Thoracic aorta (tissue), 2 donors: ENCODE results near the gene CKS1B. TPM values are rescaled to one million over a fixed set of nuclear protein-coding genes. Genes with fewer than 3 reads are reported as not detected.

Source experiments
- ATAC-seq: fragments of 150-250 bp; one replicate; pipeline ENCODE4 v1.8.0; 2017; ENCODE audit warnings: low read depth; ENCODE audit not compliant: insufficient number of reproducible peaks, low FRiP score
- DNase-seq: peaks from one replicate; pipeline ENCODE4 v3.0.0-alpha.2; 2020; ENCODE audit warnings: low spot score
- H3K27ac ChIP-seq, 2 donors: fragments of 200-600 bp; sonication (generic); 1 replicate in 1 of 2; 2 replicates in 1 of 2; pipeline ENCODE4 v1.5.1; 2016; ENCODE audit warnings: mild to moderate bottlenecking in 2 of 2, moderate library complexity in 2 of 2
- H3K27me3 ChIP-seq: fragments of 200-600 bp; sonication (generic); replicated peaks from 2 replicates; pipeline ENCODE4 v1.6.0; 2016; ENCODE audit warnings: mild to moderate bottlenecking; ENCODE audit not compliant: insufficient read depth
- H3K36me3 ChIP-seq: fragments of 200-600 bp; sonication (generic); one replicate; pipeline ENCODE4 v1.5.1; 2016
- H3K4me1 ChIP-seq, 2 donors: fragments of 200-600 bp; sonication (generic); 1 replicate in 1 of 2; 2 replicates in 1 of 2; pipeline versions ENCODE4 v1.5.1 to v1.6.0; 2016; ENCODE audit warnings: low read depth in 2 of 2, mild to moderate bottlenecking in 1 of 2; ENCODE audit not compliant: control insufficient read depth in 1 of 2
- H3K4me3 ChIP-seq: fragments of 200-600 bp; sonication (generic); 2 replicates; pipeline ENCODE4 v1.5.1; 2016; ENCODE audit warnings: mild to moderate bottlenecking
- H3K9me3 ChIP-seq: fragments of 200-600 bp; sonication (generic); 2 replicates; pipeline ENCODE4 v1.5.1; 2016
- total RNA-seq, 2 donors: library from RNA; depleted of rRNA; stranded (reverse); fragments of >200 nt; gene quantifications; one replicate each; pipeline versions ENCODE4 v1.1.0 to v1.2.3, GENCODE V29; 2016
- TF ChIP-seq, protein P1 (sequence below): fragments of 200-600 bp; sonication (generic); IDR thresholded peaks from one replicate; pipeline ENCODE4 v1.5.1; 2019; ENCODE audit warnings: antibody characterized with exemption

CKS1B gene
- total RNA-seq, 2 donors from 2014 or later: 13.5 to 23.7 TPM

DNA sequence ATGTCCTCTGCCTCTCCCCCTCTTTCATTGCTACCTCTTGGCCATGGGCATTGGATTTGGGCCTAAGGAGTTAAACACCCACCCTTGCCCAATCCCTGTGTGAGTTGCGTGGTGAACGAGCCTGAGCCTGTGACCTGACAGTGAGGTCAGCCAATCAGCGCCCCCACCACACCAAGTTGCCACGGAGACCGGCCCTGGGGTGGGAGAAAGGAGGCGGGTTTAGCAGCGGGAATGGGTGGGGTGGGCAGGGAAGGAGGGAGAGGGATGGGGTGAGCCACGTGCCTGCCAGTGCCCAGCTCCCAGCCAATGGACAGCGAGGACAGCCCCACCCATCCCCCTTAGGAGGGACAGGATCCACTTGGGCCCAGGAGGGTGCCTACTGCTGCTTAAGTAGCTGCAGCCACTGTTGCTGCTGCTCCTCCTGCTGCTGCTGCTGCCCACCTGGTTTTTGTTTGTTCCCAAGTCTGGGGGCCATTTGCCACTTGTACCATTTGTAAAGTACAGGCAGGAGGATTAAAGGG, 37.6 kb downstream of the CKS1B start:
- no peaks in the 10 kb centered on the region for H3K27me3 ChIP-seq
- TF ChIP-seq, protein P1, sequence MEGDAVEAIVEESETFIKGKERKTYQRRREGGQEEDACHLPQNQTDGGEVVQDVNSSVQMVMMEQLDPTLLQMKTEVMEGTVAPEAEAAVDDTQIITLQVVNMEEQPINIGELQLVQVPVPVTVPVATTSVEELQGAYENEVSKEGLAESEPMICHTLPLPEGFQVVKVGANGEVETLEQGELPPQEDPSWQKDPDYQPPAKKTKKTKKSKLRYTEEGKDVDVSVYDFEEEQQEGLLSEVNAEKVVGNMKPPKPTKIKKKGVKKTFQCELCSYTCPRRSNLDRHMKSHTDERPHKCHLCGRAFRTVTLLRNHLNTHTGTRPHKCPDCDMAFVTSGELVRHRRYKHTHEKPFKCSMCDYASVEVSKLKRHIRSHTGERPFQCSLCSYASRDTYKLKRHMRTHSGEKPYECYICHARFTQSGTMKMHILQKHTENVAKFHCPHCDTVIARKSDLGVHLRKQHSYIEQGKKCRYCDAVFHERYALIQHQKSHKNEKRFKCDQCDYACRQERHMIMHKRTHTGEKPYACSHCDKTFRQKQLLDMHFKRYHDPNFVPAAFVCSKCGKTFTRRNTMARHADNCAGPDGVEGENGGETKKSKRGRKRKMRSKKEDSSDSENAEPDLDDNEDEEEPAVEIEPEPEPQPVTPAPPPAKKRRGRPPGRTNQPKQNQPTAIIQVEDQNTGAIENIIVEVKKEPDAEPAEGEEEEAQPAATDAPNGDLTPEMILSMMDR: no peak
- peaks cover 3% of the 10 kb centered on the region for H3K36me3 ChIP-seq
- peaks cover 36 to 43% of the 10 kb centered on the region in 2 donors for H3K4me1 ChIP-seq
- DNase-seq (peak; percentile 46), ATAC-seq (no peak)
- H3K27ac ChIP-seq: peak overlapping the region in 1 of 2 donors; percentile 49
- no peaks in the 10 kb centered on the region for H3K9me3 ChIP-seq
- no peak overlapping the region for H3K4me3 ChIP-seq

DNA sequence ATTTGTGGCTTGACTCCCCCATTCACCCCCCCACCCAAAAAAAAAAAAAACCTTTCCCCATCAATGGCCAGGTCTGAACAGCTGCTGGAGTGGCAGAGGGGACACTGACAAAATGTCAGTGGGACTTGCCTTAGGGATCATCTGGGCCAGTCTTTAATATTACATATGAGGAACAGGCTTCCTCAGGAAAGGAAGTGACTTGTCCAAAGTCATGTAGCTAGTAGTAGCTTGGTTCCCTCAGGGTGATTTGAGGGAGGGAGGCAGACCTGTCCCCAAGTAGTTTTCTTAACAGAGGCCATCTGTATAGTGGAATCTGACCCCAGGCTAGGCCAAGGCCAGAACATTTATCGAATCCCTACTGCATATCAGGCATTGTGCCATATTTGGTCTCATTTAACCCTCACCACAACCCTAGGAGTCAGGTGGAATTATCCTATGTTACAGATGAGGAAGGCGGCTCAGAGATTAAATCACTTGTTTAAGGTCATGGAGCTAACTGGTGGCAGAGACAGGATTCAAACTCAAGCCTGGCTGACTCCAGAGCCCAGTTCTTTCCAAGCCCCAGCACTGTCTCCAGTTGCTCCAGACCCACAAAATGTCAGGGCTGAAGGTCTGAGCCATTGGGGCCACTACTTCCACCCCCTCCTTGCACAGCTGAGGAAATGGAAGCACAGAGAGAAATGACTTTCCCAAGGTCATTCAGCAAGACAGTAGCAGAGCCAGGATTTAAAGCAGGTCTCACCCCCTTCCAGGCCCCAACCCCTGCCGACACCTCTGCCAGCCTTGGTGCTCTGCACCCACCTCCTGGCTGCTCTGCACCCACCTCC, 38.5 kb downstream of the CKS1B start:
- H3K27ac ChIP-seq: peak overlapping the region in 1 of 2 donors; percentile 49
- H3K4me3 ChIP-seq: no peak overlapping the region
- DNase-seq: no peak
- no peak for ATAC-seq
- TF ChIP-seq, protein P1: no peak
- H3K27me3 ChIP-seq: no peaks in the 10 kb centered on the region
- no peaks in the 10 kb centered on the region for H3K9me3 ChIP-seq
- peaks cover 3% of the 10 kb centered on the region for H3K36me3 ChIP-seq
- peaks cover 31 to 40% of the 10 kb centered on the region in 2 donors for H3K4me1 ChIP-seq

DNA sequence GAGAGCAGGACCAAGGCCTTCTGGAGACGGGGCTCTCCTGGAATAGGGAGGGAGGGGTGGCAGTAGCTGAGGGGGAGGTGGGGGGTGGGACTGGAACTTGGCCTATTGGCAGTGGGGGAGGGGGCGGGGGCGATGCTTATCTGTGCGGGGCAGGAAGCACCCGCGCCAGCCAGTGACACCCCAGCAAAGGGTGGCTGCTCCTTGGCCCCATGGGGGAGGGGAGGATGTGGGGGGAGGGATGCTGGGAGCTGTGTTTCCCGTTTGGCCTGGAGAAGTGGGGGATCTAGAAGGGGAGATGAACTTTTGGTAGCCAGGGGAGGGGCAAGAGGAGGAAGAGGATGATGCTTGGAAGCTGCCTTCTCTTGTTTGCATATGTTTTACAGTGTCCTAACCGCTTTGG, 39.2 kb downstream of the CKS1B start:
- H3K27ac ChIP-seq: no peak overlapping the region

DNA sequence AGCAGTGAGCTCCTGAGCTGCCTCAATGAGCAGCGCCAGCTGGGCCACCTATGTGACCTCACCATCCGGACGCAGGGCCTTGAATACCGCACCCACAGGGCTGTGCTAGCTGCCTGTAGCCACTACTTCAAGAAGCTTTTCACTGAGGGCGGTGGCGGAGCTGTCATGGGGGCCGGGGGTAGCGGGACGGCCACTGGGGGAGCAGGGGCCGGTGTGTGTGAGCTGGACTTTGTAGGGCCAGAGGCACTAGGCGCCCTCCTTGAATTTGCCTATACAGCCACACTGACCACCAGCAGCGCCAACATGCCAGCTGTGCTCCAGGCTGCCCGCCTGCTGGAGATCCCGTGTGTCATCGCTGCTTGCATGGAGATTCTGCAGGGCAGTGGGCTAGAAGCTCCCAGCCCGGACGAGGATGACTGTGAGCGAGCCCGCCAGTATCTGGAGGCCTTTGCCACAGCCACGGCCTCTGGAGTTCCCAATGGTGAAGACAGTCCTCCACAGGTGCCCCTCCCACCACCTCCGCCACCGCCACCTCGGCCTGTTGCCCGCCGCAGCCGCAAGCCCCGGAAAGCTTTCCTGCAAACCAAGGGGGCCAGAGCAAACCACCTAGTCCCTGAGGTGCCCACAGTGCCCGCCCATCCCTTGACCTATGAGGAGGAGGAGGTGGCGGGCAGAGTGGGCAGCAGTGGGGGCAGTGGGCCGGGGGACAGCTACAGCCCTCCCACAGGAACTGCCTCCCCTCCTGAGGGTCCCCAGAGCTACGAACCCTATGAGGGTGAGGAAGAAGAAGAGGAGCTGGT, 40.4 kb downstream of the CKS1B start:
- TF ChIP-seq, protein P1: no peak
- ATAC-seq (no peak), DNase-seq (no peak)
- no peak overlapping the region for H3K27ac ChIP-seq
- H3K4me1 ChIP-seq: peaks cover 27 to 33% of the 10 kb centered on the region in 2 donors
- H3K4me3 ChIP-seq: no peak overlapping the region
- H3K27me3 ChIP-seq: no peaks in the 10 kb centered on the region
- no peaks in the 10 kb centered on the region for H3K9me3 ChIP-seq
- no peaks in the 10 kb centered on the region for H3K36me3 ChIP-seq

More for the DNA sequence above, 39.2 kb downstream of the CKS1B start:
- ATAC-seq (no peak), DNase-seq (no peak)
- Histone ChIP-seq H3K4me1 (peaks cover 27 to 36% of the 10 kb centered on the region in 2 donors), H3K9me3 (no peaks in the 10 kb centered on the region), H3K36me3 (peaks cover 3% of the 10 kb centered on the region), H3K27me3 (no peaks in the 10 kb centered on the region), H3K4me3 (no peak overlapping the region)
- TF ChIP-seq, protein P1: no peak
